ENCODE data around the gene SLC22A15. TPM values are rescaled to one million over a fixed set of nuclear protein-coding genes. Genes with fewer than 3 reads are reported as not detected.

Gene SLC22A15
- total and polyA plus RNA-seq, 12 donors: 0.97 to 13.1 (median 7.7) TPM

DNA sequence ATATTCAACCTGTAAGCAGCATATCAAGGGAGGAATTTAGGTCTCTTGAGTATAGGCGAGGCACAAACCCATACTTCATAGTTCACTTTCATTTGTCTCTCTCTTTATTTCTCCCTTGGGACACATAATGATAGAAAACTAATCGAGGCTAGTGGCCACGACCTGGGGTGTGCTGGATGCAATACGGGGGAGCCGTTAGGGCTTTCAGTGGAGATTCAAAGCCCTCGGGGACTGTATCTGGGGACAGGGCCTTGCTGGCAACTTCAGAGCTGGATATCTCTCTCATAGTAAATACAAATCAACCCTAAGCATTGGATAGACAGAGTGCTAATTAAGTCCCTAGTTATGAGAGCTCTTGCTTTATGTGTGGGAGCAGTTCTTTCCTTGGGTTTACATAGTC, 36.9 kb upstream of the SLC22A15 start:
- Histone ChIP-seq H3K4me3 (no peak overlapping the region), H3K9me3 (no peaks in the 10 kb centered on the region), H3K27me3 (peaks cover 0 to 10% (median 0%) of the 10 kb centered on the region in 7 donors), H3K4me1 (no peaks in the 10 kb centered on the region), H3K27ac (no peak overlapping the region), H3K36me3 (no peaks in the 10 kb centered on the region)
- 63 to 77% methylated on average over 6 of the region's 6 CpGs for WGBS, 2 donors
- intact Hi-C loops (cut with DNase I): no loop called here
- TF ChIP-seq, protein P1, sequence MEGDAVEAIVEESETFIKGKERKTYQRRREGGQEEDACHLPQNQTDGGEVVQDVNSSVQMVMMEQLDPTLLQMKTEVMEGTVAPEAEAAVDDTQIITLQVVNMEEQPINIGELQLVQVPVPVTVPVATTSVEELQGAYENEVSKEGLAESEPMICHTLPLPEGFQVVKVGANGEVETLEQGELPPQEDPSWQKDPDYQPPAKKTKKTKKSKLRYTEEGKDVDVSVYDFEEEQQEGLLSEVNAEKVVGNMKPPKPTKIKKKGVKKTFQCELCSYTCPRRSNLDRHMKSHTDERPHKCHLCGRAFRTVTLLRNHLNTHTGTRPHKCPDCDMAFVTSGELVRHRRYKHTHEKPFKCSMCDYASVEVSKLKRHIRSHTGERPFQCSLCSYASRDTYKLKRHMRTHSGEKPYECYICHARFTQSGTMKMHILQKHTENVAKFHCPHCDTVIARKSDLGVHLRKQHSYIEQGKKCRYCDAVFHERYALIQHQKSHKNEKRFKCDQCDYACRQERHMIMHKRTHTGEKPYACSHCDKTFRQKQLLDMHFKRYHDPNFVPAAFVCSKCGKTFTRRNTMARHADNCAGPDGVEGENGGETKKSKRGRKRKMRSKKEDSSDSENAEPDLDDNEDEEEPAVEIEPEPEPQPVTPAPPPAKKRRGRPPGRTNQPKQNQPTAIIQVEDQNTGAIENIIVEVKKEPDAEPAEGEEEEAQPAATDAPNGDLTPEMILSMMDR (IDR thresholded peaks at IDR 0.05): no peak
- no peak for ATAC-seq
- DNase-seq: no peak

GRCh38 chr1:115946116-115946515, 30.2 kb upstream of the SLC22A15 start:
- Histone ChIP-seq H3K27ac (no peak overlapping the region), H3K4me3 (no peak overlapping the region), H3K36me3 (no peaks in the 10 kb centered on the region), H3K4me1 (no peaks in the 10 kb centered on the region), H3K9me3 (no peaks in the 10 kb centered on the region), H3K27me3 (peaks cover 0 to 18% (median 0%) of the 10 kb centered on the region in 7 donors)
- no peak for DNase-seq
- no peak for ATAC-seq
- WGBS, 2 donors: 55 to 57% methylated on average over 3 of the region's 3 CpGs
- intact Hi-C loops (cut with DNase I): no loop called here
- TF ChIP-seq, protein P1 (IDR thresholded peaks at IDR 0.05): no peak

DNA sequence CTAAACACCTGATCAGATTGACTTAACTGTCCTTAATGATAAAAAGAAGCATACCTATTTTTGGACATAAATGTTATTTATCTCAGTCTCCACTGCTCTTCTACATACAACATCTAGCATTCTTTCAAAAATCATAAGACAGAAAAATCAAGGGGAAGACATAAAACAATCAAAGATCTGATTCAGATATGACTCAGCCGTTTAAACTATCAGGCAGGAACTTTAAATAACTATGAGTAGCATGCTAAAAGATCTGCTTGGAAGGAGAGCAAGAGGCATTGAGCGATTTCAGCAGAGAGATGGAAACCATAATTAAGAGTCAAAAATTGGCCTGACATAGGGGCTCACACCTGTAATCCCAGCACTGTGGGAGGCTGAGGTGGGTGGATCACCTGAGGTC, 27.2 kb upstream of the SLC22A15 start:
- no peak for DNase-seq
- Histone ChIP-seq H3K9me3 (no peaks in the 10 kb centered on the region), H3K4me3 (no peak overlapping the region), H3K36me3 (no peaks in the 10 kb centered on the region), H3K27ac (no peak overlapping the region), H3K4me1 (no peaks in the 10 kb centered on the region), H3K27me3 (peaks cover 0 to 13% (median 0%) of the 10 kb centered on the region in 7 donors)
- intact Hi-C loops (cut with DNase I): no loop called here
- TF ChIP-seq, protein P1 (IDR thresholded peaks at IDR 0.05): no peak
- no peak for ATAC-seq
- WGBS, 2 donors: 64 to 68% methylated on average over 2 of the region's 2 CpGs

DNA sequence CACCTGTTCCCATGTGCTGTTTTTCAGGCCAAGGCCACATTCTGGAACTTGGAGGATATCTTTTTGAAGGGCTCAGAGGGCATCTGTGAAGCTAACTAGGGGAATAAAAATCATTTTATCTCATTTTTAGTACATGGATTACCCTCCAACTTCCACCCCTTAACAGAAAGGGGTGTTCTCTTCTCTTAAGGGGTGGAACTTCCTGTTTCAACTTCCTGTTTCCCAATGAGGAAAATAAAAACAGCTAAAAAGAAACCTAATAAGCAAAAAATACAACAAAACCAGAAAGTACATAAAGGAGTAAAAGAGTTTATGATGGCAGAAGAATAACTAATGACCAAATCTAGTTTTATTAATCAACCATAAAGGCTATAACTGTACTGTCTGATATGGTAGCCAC, 24.8 kb upstream of the SLC22A15 start:
- H3K4me3 ChIP-seq: no peak overlapping the region
- intact Hi-C loops (cut with DNase I): no loop called here
- ATAC-seq (no peak), DNase-seq (no peak)
- no peaks in the 10 kb centered on the region for H3K9me3 ChIP-seq
- TF ChIP-seq, protein P1 (IDR thresholded peaks at IDR 0.05): no peak
- no peaks in the 10 kb centered on the region for H3K36me3 ChIP-seq
- H3K27ac ChIP-seq: no peak overlapping the region
- H3K4me1 ChIP-seq: no peaks in the 10 kb centered on the region
- H3K27me3 ChIP-seq: peaks cover 0 to 13% (median 0%) of the 10 kb centered on the region in 7 donors
